GM12878 (cell line): Measurements from ENCODE around the gene UPK1B.

Source experiments
- EP300 ChIP-seq, 2 experiments: fragments of 150-350 bp in 1 of 2; IDR thresholded peaks; 2 replicates each; pipeline ENCODE4 v1.6.1; 2011 to 2012; ENCODE audit warnings: low read depth in 2 of 2, low read length in 2 of 2, borderline replicate concordance in 1 of 2, improper control_type of control experiment in 1 of 2, inconsistent platforms in 1 of 2; ENCODE audit not compliant: control insufficient read depth in 1 of 2
- TF ChIP-seq, protein P1 (sequence below), 3 experiments: IDR thresholded peaks in 2 of 3; conservative IDR thresholded peaks in 1 of 3; 2 replicates each; pipeline ENCODE4 v1.5.1; 2011; ENCODE audit warnings: low read depth in 3 of 3, low read length in 3 of 3, mild to moderate bottlenecking in 3 of 3, control low read depth in 2 of 3, moderate library complexity in 2 of 3, inconsistent platforms in 1 of 3, mixed read lengths in 1 of 3; ENCODE audit not compliant: control insufficient read depth in 2 of 3, insufficient read depth in 1 of 3; ENCODE audit errors: extremely low read depth in 1 of 3

DNA sequence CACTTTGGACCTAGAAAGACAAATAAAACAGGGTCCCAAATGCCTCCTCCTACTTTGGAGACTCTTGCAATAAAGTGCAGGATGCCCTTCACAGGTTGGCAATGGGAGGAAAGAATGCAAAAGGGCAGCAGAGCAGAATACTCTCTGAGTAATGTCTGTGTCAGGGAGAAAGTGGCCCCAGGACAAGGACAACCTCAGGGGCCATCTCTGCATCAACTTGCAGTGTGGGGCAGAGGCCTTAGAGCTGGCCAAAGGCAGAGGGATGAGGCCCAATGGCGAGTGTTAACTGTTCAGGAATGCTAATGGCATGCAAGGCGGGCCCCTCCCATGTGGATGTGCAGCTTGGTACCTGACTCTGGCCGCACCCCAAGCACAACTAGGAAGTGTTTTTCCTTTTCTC, 8.4 kb downstream of the UPK1B start:
- TF ChIP-seq, protein P1, sequence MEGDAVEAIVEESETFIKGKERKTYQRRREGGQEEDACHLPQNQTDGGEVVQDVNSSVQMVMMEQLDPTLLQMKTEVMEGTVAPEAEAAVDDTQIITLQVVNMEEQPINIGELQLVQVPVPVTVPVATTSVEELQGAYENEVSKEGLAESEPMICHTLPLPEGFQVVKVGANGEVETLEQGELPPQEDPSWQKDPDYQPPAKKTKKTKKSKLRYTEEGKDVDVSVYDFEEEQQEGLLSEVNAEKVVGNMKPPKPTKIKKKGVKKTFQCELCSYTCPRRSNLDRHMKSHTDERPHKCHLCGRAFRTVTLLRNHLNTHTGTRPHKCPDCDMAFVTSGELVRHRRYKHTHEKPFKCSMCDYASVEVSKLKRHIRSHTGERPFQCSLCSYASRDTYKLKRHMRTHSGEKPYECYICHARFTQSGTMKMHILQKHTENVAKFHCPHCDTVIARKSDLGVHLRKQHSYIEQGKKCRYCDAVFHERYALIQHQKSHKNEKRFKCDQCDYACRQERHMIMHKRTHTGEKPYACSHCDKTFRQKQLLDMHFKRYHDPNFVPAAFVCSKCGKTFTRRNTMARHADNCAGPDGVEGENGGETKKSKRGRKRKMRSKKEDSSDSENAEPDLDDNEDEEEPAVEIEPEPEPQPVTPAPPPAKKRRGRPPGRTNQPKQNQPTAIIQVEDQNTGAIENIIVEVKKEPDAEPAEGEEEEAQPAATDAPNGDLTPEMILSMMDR (IDR thresholded peaks at IDR 0.05 in 2 of 3, conservative IDR thresholded peaks at IDR 0.05 in 1 of 3; ENCODE audit: control insufficient read depth in 2 of 3, extremely low read depth in 1 of 3, insufficient read depth in 1 of 3, low read depth in 3 of 3, low read length in 3 of 3) = no peak
- no peak for TF ChIP-seq EP300 (IDR thresholded peaks at IDR 0.05; ENCODE audit: borderline replicate concordance in 1 of 2, control insufficient read depth in 1 of 2, low read depth in 2 of 2, low read length in 2 of 2)
